ENCODE measurements around the gene CRYBA4. TPM values are rescaled to one million over a fixed set of nuclear protein-coding genes. Genes with fewer than 3 reads are reported as not detected.

CRYBA4 gene
- total RNA-seq, 1 experiment from 2014 or later = not detected

GRCh38 chr22:26589367-26589844, 32.4 kb upstream of the CRYBA4 start:
- H3K9me3 ChIP-seq (ENCODE audit: control insufficient read depth, insufficient read depth, low read depth, low read length) = no peaks in the 10 kb centered on the region
- ChIA-PET CTCF (no interaction called here), POLR2A (no interaction called here)
- TF ChIP-seq SIN3A (IDR thresholded peaks at IDR 0.05; ENCODE audit: borderline replicate concordance, insufficient read depth, low read depth, low read length) = no peak
- TF ChIP-seq, protein P1, sequence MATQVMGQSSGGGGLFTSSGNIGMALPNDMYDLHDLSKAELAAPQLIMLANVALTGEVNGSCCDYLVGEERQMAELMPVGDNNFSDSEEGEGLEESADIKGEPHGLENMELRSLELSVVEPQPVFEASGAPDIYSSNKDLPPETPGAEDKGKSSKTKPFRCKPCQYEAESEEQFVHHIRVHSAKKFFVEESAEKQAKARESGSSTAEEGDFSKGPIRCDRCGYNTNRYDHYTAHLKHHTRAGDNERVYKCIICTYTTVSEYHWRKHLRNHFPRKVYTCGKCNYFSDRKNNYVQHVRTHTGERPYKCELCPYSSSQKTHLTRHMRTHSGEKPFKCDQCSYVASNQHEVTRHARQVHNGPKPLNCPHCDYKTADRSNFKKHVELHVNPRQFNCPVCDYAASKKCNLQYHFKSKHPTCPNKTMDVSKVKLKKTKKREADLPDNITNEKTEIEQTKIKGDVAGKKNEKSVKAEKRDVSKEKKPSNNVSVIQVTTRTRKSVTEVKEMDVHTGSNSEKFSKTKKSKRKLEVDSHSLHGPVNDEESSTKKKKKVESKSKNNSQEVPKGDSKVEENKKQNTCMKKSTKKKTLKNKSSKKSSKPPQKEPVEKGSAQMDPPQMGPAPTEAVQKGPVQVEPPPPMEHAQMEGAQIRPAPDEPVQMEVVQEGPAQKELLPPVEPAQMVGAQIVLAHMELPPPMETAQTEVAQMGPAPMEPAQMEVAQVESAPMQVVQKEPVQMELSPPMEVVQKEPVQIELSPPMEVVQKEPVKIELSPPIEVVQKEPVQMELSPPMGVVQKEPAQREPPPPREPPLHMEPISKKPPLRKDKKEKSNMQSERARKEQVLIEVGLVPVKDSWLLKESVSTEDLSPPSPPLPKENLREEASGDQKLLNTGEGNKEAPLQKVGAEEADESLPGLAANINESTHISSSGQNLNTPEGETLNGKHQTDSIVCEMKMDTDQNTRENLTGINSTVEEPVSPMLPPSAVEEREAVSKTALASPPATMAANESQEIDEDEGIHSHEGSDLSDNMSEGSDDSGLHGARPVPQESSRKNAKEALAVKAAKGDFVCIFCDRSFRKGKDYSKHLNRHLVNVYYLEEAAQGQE (IDR thresholded peaks at IDR 0.05; ENCODE audit: insufficient read depth in 1 of 2, low read depth in 2 of 2, low read length in 1 of 2) = no peak
- peak overlapping the region; percentile 44; the same call in 1 of the 2 replicates for H3K27ac ChIP-seq (ENCODE audit: low read length)
- DNase-seq (ENCODE audit: low read depth, low spot score) = no peak
- H3K4me3 ChIP-seq (ENCODE audit: low read depth in 2 of 2, low read length in 2 of 2) = peak overlapping the region; percentile 64 to 70
- no peaks in the 10 kb centered on the region; the same call in 1 of the 2 replicates for H3K4me1 ChIP-seq (ENCODE audit: control insufficient read depth, insufficient read depth, low read length)
- H3K36me3 ChIP-seq (ENCODE audit: control insufficient read depth, insufficient read depth, low read length) = no peaks in the 10 kb centered on the region; the same call in 1 of the 2 replicates
- peak; percentile 74 for ATAC-seq
- no TSS peak for BruUV-seq (replicated peaks)
- in situ Hi-C loops (cut with HindIII; ENCODE audit: low pct_unique_long_range_greater_than_20kb, low sequenced_read_pairs) (no loop called here), intact Hi-C loops (cut with micrococcal nuclease; ENCODE audit: unreplicated experiment) (no loop called here)
- H3K27me3 ChIP-seq (ENCODE audit: control insufficient read depth, insufficient read depth, low read length) = no peaks in the 10 kb centered on the region

- in situ Hi-C loops (cut with HindIII; ENCODE audit: low pct_unique_long_range_greater_than_20kb, low sequenced_read_pairs) = no loop called here
- DNase-seq (ENCODE audit: low read depth, low spot score) = no peak
- Histone ChIP-seq H3K4me3 (ENCODE audit: low read depth in 2 of 2, low read length in 2 of 2) (peak within 1 kb of the TSS; percentile 70), H3K27me3 (ENCODE audit: control insufficient read depth, insufficient read depth, low read length) (no peaks in the 10 kb centered on the region), H3K9me3 (ENCODE audit: control insufficient read depth, insufficient read depth, low read depth, low read length) (no peaks in the 10 kb centered on the region), H3K4me1 (ENCODE audit: control insufficient read depth, insufficient read depth, low read length) (no peaks in the 10 kb centered on the region; the same call in 1 of the 2 replicates), H3K27ac (ENCODE audit: low read length) (peak within 1 kb of the TSS; percentile 59; the same call in 1 of the 2 replicates), H3K36me3 (ENCODE audit: control insufficient read depth, insufficient read depth, low read length) (no peaks in the 10 kb centered on the region; the same call in 1 of the 2 replicates)
- ATAC-seq = peak; percentile 97
- TF ChIP-seq CTCF (IDR thresholded peaks at IDR 0.05) (no peak), SIN3A (IDR thresholded peaks at IDR 0.05; ENCODE audit: borderline replicate concordance, insufficient read depth, low read depth, low read length) (no peak), TCF7L2 (IDR thresholded peaks at IDR 0.05; ENCODE audit: low read depth, low read length) (no peak), POLR2AphosphoS5 (IDR thresholded peaks at IDR 0.05; ENCODE audit: low read depth, low read length) (no peak)
- TF ChIP-seq, protein P1 (IDR thresholded peaks at IDR 0.05; ENCODE audit: insufficient read depth in 1 of 2, low read depth in 2 of 2, low read length in 1 of 2) = no peak
- intact Hi-C loops (cut with micrococcal nuclease; ENCODE audit: unreplicated experiment) = no loop called here
- CTCF ChIA-PET = no interaction called here
- no TSS peak for BruUV-seq (replicated peaks)
- POLR2A ChIA-PET = no interaction called here
Measured at GRCh38 chr22:26589845-26590736, 31.7 kb upstream of the CRYBA4 start, which contains the start of gene TPST2. TPST2 (minus strand) TSS chr22:26590132; CDS start chr22:26541630, 48,502 bp downstream.
